Astrocyte (in vitro differentiated cells and primary cell): ENCODE data around the gene ATG9B. TPM values are rescaled to one million over a fixed set of nuclear protein-coding genes. Genes with fewer than 3 reads are reported as not detected.
A peak's percentile ranks its signal among the peaks of the same experiment; 100 is the strongest.

Experiments
- DNase-seq: peaks from one replicate; pipeline ENCODE4 v3.0.0-alpha.2; 2010; ENCODE audit warnings: low read depth
- FAIRE-seq: peaks from 2 replicates; lab custom pipeline; 2011; peaks lifted over from hg19 to GRCh38; lab: Jason Lieb, UNC
- H2AFZ ChIP-seq: 2 replicates; pipeline ENCODE4 v1.6.0; 2012; ENCODE audit warnings: low read depth, low read length, inconsistent platforms
- H3K27ac ChIP-seq: 2 replicates; pipeline ENCODE4 v1.5.1; 2011; ENCODE audit warnings: low read depth, low read length, inconsistent platforms
- H3K27me3 ChIP-seq: 2 replicates; pipeline ENCODE4 v1.6.0; 2011; ENCODE audit warnings: low read length, inconsistent platforms; ENCODE audit not compliant: insufficient read depth
- H3K36me3 ChIP-seq: 2 replicates; pipeline ENCODE4 v1.5.1; 2011; ENCODE audit warnings: low read length, inconsistent platforms; ENCODE audit not compliant: insufficient read depth
- H3K4me1 ChIP-seq: 2 replicates; pipeline ENCODE4 v1.5.1; 2011; ENCODE audit warnings: low read length, inconsistent platforms; ENCODE audit not compliant: insufficient read depth
- H3K4me2 ChIP-seq: 2 replicates; pipeline ENCODE4 v1.6.0; 2012; ENCODE audit warnings: low read length, inconsistent platforms
- H3K4me3 ChIP-seq: 2 replicates; pipeline ENCODE4 v1.5.1; 2011; ENCODE audit warnings: low read depth, mild to moderate bottlenecking, low read length, inconsistent platforms; ENCODE audit not compliant: insufficient read depth
- H3K79me2 ChIP-seq: 2 replicates; pipeline ENCODE4 v1.6.0; 2012; ENCODE audit warnings: mild to moderate bottlenecking, low read length, inconsistent platforms; ENCODE audit not compliant: insufficient read depth
- H3K9ac ChIP-seq: 2 replicates; pipeline ENCODE4 v1.6.0; 2012; ENCODE audit warnings: mild to moderate bottlenecking, low read length, inconsistent platforms
- H3K9me3 ChIP-seq: 2 replicates; pipeline ENCODE4 v1.5.1; 2012; ENCODE audit warnings: low read depth, mild to moderate bottlenecking, low read length, inconsistent platforms; ENCODE audit not compliant: insufficient read depth
- H4K20me1 ChIP-seq: 2 replicates; pipeline ENCODE4 v1.6.0; 2012; ENCODE audit warnings: low read length, inconsistent platforms; ENCODE audit not compliant: insufficient read depth
- H3K27ac Mint-ChIP-seq: one replicate; pipeline ENCODE4 v1.8.0; 2021; ENCODE audit warnings: mild to moderate bottlenecking, mixed read lengths; ENCODE audit not compliant: unreplicated experiment
- H3K27me3 Mint-ChIP-seq: one replicate; pipeline ENCODE4 v1.8.0; 2021; ENCODE audit warnings: low read depth, mixed read lengths; ENCODE audit not compliant: unreplicated experiment
- H3K36me3 Mint-ChIP-seq: one replicate; pipeline ENCODE4 v1.8.0; 2021; ENCODE audit warnings: low read depth, mixed read lengths; ENCODE audit not compliant: unreplicated experiment
- H3K4me1 Mint-ChIP-seq: one replicate; pipeline ENCODE4 v1.8.0; 2021; ENCODE audit warnings: low read depth, mixed read lengths; ENCODE audit not compliant: unreplicated experiment
- H3K4me3 Mint-ChIP-seq: one replicate; pipeline ENCODE4 v1.8.0; 2021; ENCODE audit warnings: mild to moderate bottlenecking, moderate library complexity, mixed read lengths; ENCODE audit not compliant: unreplicated experiment
- H3K9me3 Mint-ChIP-seq: one replicate; pipeline ENCODE4 v1.8.0; 2021; ENCODE audit warnings: mild to moderate bottlenecking, mixed read lengths; ENCODE audit not compliant: unreplicated experiment
- EZH2 ChIP-seq: IDR thresholded peaks from 2 replicates; pipeline ENCODE4 v1.6.1; 2012; ENCODE audit warnings: mild to moderate bottlenecking, low read length, inconsistent platforms; ENCODE audit not compliant: insufficient read depth
- total RNA-seq: library from RNA; stranded (reverse); gene quantifications from 2 replicates; pipeline ENCODE4 v1.2.1, GENCODE V29; 2021
- TF ChIP-seq, protein P1 (sequence below): IDR thresholded peaks from 2 replicates; pipeline ENCODE4 v1.5.1; 2011; ENCODE audit warnings: low read depth, mild to moderate bottlenecking, inconsistent platforms, low read length, moderate library complexity; ENCODE audit not compliant: insufficient read depth

ATG9B gene
- total RNA-seq, 1 donor from 2014 or later, result 2.2 TPM

DNA sequence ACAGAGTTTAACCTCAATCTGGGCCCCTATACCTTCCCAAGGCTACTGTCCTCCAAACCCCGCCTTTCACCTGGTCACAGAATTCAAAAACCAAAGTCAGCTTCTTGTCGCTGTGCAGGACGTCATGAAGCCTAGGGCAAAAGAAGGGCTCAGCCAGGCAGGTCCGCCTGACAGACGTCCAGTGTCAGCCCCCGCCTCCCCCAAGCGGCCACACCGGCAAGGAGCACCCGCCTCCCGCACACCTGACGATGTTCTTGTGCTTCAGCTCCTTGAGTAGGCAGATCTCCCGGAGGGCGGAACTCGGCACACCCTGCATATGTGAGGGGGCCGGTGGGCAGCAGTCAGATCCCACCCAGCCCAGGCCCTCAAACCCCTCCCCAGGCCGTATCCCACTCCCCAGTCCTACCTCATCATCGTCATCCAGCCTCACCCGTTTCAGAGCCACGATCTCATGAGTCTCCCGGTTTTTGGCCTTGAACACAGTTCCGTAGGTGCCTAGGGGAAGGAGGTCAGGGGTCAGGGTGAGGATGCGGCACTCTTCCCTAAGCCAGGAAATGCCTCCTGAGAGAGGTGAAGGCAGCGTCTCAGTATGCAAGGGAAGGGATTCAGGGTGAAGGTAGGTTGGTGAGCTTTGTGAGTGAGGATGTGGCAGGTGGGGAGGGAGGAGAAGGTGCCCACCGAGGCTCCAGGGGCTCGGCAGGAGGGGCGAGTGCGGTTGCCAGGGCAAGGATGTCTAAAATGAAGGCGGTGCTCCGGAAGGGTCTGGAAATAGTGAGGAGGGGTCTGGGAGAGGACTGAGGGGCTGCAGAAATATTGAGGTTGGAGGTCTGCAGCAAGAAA lies 32.6 kb upstream of the ATG9B start:
- peak overlapping the region; percentile 94 for H3K4me3 Mint-ChIP-seq
- peak overlapping the region; percentile 80 for H3K4me3 ChIP-seq
- H4K20me1 ChIP-seq, result peaks cover 35% of the 10 kb centered on the region
- peaks cover 22% of the 10 kb centered on the region for H3K79me2 ChIP-seq
- peak overlapping the region; percentile 83 for H2AFZ ChIP-seq
- no peak for DNase-seq
- no peaks in the 10 kb centered on the region for H3K36me3 ChIP-seq
- H3K4me2 ChIP-seq, result peak overlapping the region; percentile 91
- peak overlapping the region; percentile 65 for H3K9ac ChIP-seq
- H3K4me1 Mint-ChIP-seq, result peaks cover 29% of the 10 kb centered on the region
- peaks cover 36% of the 10 kb centered on the region for H3K4me1 ChIP-seq
- peaks cover 1% of the 10 kb centered on the region for H3K9me3 Mint-ChIP-seq
- no peak overlapping the region for H3K27ac ChIP-seq
- H3K9me3 ChIP-seq, result no peaks in the 10 kb centered on the region
- TF ChIP-seq, protein P1, sequence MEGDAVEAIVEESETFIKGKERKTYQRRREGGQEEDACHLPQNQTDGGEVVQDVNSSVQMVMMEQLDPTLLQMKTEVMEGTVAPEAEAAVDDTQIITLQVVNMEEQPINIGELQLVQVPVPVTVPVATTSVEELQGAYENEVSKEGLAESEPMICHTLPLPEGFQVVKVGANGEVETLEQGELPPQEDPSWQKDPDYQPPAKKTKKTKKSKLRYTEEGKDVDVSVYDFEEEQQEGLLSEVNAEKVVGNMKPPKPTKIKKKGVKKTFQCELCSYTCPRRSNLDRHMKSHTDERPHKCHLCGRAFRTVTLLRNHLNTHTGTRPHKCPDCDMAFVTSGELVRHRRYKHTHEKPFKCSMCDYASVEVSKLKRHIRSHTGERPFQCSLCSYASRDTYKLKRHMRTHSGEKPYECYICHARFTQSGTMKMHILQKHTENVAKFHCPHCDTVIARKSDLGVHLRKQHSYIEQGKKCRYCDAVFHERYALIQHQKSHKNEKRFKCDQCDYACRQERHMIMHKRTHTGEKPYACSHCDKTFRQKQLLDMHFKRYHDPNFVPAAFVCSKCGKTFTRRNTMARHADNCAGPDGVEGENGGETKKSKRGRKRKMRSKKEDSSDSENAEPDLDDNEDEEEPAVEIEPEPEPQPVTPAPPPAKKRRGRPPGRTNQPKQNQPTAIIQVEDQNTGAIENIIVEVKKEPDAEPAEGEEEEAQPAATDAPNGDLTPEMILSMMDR, result no peak
- no peak for TF ChIP-seq EZH2
- H3K36me3 Mint-ChIP-seq, result peaks cover 18% of the 10 kb centered on the region
- no peaks in the 10 kb centered on the region for H3K27me3 ChIP-seq
- peak overlapping the region; percentile 87 for H3K27ac Mint-ChIP-seq
- no peak for FAIRE-seq
- peaks cover 10% of the 10 kb centered on the region for H3K27me3 Mint-ChIP-seq

DNA sequence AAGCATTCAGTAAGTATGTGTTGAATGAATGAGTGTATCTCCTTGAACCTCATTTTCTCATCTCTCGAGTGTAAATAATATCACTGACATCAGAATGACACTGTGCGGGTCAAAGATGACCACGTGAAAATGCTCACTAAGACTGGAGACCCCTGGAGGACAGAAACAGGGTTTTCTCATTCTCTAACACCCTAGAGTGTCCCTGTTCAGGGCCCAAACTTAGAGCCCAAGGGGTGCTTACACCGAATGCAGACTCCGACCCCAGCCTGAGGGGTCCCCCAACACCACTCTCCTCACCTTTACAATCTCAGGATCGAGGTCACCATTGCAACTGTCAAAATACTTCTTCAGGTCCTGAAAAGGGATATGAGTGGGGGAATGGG lies 32.0 kb upstream of the ATG9B start:
- Mint-ChIP-seq H3K27me3 (peaks cover 10% of the 10 kb centered on the region), H3K4me3 (peak overlapping the region; percentile 94), H3K9me3 (peaks cover 1% of the 10 kb centered on the region), H3K27ac (peak overlapping the region; percentile 87), H3K4me1 (peaks cover 23% of the 10 kb centered on the region), H3K36me3 (peaks cover 18% of the 10 kb centered on the region)
- Histone ChIP-seq H4K20me1 (peaks cover 32% of the 10 kb centered on the region), H3K9me3 (no peaks in the 10 kb centered on the region), H3K4me3 (no peak overlapping the region), H3K27me3 (no peaks in the 10 kb centered on the region), H3K4me1 (peaks cover 30% of the 10 kb centered on the region), H2AFZ (no peak overlapping the region), H3K27ac (no peak overlapping the region), H3K36me3 (no peaks in the 10 kb centered on the region), H3K9ac (no peak overlapping the region), H3K4me2 (peak overlapping the region; percentile 91), H3K79me2 (peaks cover 16% of the 10 kb centered on the region)
- DNase-seq (no peak), FAIRE-seq (no peak)
- no peak for TF ChIP-seq EZH2
- TF ChIP-seq, protein P1, result no peak

DNA sequence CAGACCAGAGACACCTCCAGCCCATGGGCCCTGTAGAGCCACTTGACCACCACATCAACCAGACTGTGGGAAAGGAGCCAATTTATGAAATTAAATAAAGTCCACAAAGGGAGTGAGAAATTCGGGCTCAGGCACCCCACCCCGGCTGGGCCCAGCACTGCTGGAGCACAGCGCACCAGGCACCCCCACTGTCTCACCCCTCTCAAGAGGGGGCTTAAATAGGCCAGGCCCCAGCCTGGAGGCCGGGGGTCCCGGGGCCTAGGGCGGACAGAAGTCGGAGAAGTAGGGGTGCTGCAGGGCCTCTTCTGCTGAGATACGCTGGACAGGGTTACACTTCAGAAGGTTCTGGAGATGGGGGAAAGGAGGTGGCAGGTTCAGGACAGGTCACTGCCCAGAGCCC lies 29.5 kb upstream of the ATG9B start:
- H3K4me2 ChIP-seq, result no peak overlapping the region
- H3K4me1 ChIP-seq, result peaks cover 17% of the 10 kb centered on the region
- no peak overlapping the region for H3K9ac ChIP-seq
- no peak overlapping the region for H3K4me3 ChIP-seq
- H4K20me1 ChIP-seq, result peaks cover 27% of the 10 kb centered on the region
- TF ChIP-seq, protein P1, result no peak
- TF ChIP-seq EZH2, result no peak
- H3K9me3 Mint-ChIP-seq, result peaks cover 1% of the 10 kb centered on the region
- peaks cover 21% of the 10 kb centered on the region for H3K36me3 Mint-ChIP-seq
- H3K4me1 Mint-ChIP-seq, result peaks cover 15% of the 10 kb centered on the region
- H3K36me3 ChIP-seq, result no peaks in the 10 kb centered on the region
- DNase-seq (no peak), FAIRE-seq (no peak)
- peaks cover 5% of the 10 kb centered on the region for H3K27me3 ChIP-seq
- no peak overlapping the region for H2AFZ ChIP-seq
- H3K27me3 Mint-ChIP-seq, result peaks cover 18% of the 10 kb centered on the region
- no peak overlapping the region for H3K27ac ChIP-seq
- no peaks in the 10 kb centered on the region for H3K9me3 ChIP-seq
- no peak overlapping the region for H3K27ac Mint-ChIP-seq
- H3K79me2 ChIP-seq, result no peaks in the 10 kb centered on the region
- H3K4me3 Mint-ChIP-seq, result no peak overlapping the region
